ENCODE measurements around the gene TYMP. TPM values are rescaled to one million over a fixed set of nuclear protein-coding genes. Genes with fewer than 3 reads are reported as not detected.
A peak's percentile ranks its signal among the peaks of the same experiment; 100 is the strongest.

TYMP gene
- total RNA-seq, 4 donors from 2014 or later, result 27.4 to 79.2 (median 35.9) TPM

DNA sequence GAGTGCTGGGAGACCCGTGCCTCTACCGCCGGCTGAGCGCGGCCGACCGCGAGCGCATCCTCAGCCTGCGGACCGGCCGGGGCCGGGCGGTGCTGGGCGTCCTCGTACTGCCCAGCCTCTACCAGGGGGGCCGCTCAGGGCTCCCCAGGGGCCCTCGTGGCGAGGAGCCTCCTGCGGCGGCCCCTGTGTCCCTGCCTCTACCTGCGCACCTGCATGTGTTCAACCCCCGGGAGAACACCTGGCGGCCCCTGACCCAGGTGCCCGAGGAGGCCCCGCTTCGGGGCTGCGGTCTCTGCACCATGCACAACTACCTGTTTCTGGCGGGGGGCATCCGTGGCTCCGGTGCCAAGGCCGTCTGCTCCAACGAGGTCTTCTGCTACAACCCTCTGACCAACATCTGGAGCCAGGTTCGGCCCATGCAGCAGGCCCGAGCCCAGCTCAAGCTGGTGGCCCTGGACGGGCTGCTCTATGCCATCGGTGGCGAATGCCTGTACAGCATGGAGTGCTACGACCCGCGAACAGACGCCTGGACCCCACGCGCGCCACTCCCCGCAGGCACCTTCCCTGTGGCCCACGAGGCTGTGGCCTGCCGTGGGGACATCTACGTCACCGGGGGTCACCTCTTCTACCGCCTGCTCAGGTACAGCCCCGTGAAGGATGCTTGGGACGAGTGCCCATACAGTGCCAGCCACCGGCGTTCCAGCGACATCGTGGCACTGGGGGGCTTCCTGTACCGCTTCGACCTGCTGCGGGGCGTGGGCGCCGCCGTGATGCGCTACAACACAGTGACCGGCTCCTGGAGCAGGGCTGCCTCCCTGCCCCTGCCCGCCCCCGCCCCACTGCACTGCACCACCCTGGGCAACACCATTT is 19.3 kb upstream of the TYMP start:
- Histone ChIP-seq H3K36me3 (no peaks in the 10 kb centered on the region), H3K9me3 (no peaks in the 10 kb centered on the region), H3K4me3 (peak overlapping the region; percentile 30 to 48 (median 36)), H3K27me3 (peaks cover 9 to 83% (median 22%) of the 10 kb centered on the region in 4 donors), H3K27ac (replicated peaks in 1 of 4) (no peak overlapping the region), H3K4me1 (peaks cover 12 to 34% (median 30%) of the 10 kb centered on the region in 4 donors)
- TF ChIP-seq EP300 (IDR thresholded peaks at IDR 0.05) (no peak), POLR2A (IDR thresholded peaks at IDR 0.05; ENCODE audit: low read depth) (no peak), POLR2AphosphoS5 (IDR thresholded peaks at IDR 0.05) (no peak)
- TF ChIP-seq, protein P1, sequence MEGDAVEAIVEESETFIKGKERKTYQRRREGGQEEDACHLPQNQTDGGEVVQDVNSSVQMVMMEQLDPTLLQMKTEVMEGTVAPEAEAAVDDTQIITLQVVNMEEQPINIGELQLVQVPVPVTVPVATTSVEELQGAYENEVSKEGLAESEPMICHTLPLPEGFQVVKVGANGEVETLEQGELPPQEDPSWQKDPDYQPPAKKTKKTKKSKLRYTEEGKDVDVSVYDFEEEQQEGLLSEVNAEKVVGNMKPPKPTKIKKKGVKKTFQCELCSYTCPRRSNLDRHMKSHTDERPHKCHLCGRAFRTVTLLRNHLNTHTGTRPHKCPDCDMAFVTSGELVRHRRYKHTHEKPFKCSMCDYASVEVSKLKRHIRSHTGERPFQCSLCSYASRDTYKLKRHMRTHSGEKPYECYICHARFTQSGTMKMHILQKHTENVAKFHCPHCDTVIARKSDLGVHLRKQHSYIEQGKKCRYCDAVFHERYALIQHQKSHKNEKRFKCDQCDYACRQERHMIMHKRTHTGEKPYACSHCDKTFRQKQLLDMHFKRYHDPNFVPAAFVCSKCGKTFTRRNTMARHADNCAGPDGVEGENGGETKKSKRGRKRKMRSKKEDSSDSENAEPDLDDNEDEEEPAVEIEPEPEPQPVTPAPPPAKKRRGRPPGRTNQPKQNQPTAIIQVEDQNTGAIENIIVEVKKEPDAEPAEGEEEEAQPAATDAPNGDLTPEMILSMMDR (IDR thresholded peaks at IDR 0.05), result no peak
- intact Hi-C loops (cut with DNase I), result no loop called here
- no peak for DNase-seq (ENCODE audit: extremely low spot score)
- WGBS, result 81% methylated on average over 41 of the region's 68 CpGs

DNA sequence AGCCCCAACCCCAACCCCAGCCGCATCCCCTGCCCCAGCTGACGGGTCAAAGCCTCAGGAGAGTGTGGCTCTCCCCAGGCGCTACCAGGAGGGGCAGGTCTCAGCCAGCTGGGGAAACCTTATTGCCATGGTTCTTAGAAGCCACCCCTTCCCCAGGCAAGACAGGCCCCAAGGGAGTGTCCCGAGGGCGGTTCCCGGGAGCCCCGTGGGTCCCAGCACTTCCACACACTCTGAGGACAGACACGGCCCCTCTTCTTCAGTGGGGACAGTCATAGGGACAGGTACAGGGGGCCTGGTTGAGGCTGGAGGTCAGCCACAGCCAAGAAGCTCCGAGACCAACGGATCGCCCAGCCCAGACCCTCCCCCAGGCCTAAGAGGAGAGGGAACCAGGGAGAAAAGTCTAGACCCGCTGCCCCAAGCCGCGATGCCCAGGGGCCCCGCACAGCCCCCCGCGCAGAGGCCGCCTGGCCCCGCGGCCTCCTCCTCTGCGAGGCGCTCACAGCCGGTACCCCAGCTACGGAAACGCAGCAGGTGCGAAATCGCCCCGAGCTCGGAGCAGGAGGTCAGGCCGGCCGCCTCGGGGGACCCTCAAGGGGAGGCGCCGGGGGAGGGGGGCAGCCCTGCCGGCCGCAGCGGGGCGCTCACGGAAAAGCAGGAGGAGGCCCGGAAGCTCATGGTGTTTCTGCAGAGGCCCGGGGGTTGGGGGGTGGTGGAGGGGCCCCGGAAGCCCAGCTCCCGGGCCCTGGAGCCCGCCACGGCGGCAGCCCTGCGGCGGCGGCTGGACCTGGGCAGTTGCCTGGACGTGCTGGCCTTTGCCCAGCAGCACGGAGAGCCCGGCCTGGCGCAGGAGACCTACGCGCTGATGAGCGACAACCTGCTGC is 18.5 kb upstream of the TYMP start:
- peaks cover 9 to 91% (median 22%) of the 10 kb centered on the region in 4 donors for H3K27me3 ChIP-seq
- H3K9me3 ChIP-seq, result no peaks in the 10 kb centered on the region
- no peak for DNase-seq (ENCODE audit: extremely low spot score)
- H3K4me3 ChIP-seq, result peak overlapping the region; percentile 30 to 48 (median 36)
- peaks cover 17 to 37% (median 35%) of the 10 kb centered on the region in 4 donors for H3K4me1 ChIP-seq
- intact Hi-C loops (cut with DNase I), result no loop called here
- H3K36me3 ChIP-seq, result no peaks in the 10 kb centered on the region
- 16% methylated on average over 5 of the region's 56 CpGs for WGBS
- TF ChIP-seq EP300 (IDR thresholded peaks at IDR 0.05) (no peak), POLR2AphosphoS5 (IDR thresholded peaks at IDR 0.05) (no peak), POLR2A (IDR thresholded peaks at IDR 0.05; ENCODE audit: low read depth) (no peak)
- TF ChIP-seq, protein P1 (IDR thresholded peaks at IDR 0.05), result no peak
- H3K27ac ChIP-seq (replicated peaks in 1 of 4), result no peak overlapping the region

DNA sequence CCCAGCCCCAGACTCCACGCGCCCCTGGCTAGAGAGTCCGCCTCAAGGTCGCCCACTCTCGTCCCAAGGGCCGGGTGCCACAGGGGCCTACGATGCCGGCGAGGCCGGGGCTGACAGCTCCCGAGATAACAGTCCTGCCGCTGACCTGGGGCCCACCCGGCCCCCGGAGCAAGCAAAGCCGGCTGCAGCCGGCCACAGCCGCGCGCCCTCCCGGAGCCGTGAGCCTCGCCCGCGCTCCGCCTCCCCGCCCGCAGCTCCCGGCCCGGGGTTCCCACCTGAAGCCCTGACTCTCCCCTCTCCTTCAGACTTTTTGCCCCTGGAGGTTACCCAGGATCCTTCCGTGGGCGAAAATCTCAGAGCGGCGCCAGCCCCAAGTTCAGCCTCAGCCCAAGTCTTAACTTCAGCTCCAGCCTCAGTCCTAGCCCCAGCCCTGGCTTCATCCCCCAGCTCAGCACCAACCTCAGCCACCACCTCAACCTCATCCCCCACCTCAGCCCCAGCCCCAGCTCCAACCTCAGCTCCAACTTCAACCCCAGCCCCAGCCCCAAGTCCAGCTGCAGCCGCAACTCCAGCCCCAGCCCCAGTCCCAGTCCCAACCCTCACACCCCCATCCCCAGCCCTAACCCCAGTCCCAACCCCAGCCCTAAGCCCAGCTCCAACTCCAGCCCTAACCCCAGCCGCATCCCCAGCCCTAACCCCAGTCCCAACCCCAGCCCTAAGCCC is 17.6 kb upstream of the TYMP start:
- no peak overlapping the region for H3K27ac ChIP-seq (replicated peaks in 1 of 4)
- 60% methylated on average over 6 of the region's 35 CpGs for WGBS
- H3K36me3 ChIP-seq, result no peaks in the 10 kb centered on the region
- peaks cover 9 to 92% (median 22%) of the 10 kb centered on the region in 4 donors for H3K27me3 ChIP-seq
- no peaks in the 10 kb centered on the region for H3K9me3 ChIP-seq
- no peak overlapping the region for H3K4me3 ChIP-seq
- TF ChIP-seq POLR2A (IDR thresholded peaks at IDR 0.05; ENCODE audit: low read depth) (no peak), POLR2AphosphoS5 (IDR thresholded peaks at IDR 0.05) (no peak), EP300 (IDR thresholded peaks at IDR 0.05) (no peak)
- TF ChIP-seq, protein P1 (IDR thresholded peaks at IDR 0.05), result no peak
- DNase-seq (ENCODE audit: extremely low spot score), result no peak
- intact Hi-C loops (cut with DNase I), result no loop called here
- peaks cover 17 to 37% (median 35%) of the 10 kb centered on the region in 4 donors for H3K4me1 ChIP-seq
